GM21786 (cell line): ENCODE data around the gene RNF20.
"Not testable (repeated sequence)": the region's sequence is repeated elsewhere in the genome, so short reads cannot be mapped to it uniquely, and the experiment has no call there.

ENCODE experiments used
- ATAC-seq: cut with Tn5 transposase; IDR thresholded peaks from one replicate; pipeline ENCODE4 v1.9.1; 2021; ENCODE audit not compliant: unreplicated experiment

Gene RNF20

DNA sequence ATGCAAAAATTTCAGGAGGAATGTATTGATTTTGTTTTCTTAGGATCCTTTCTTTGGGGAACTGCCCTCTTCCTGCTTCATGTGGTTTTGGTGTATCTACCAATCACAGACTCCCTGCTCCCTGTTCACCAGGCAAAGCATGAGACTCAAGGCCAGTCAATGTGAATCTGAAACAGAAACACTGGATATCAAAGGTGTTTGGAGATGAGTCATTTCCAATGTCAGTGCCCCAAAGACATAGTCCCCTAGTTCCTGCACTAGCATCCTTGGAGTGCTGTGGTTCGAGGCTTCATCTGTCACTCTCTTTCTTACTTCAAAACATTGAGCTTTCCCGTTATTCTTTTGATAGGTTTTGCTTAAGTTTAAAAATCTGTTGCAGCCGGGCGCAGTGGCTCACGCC, 53.0 kb downstream of the RNF20 start:
- ATAC-seq: peak; percentile 81

DNA sequence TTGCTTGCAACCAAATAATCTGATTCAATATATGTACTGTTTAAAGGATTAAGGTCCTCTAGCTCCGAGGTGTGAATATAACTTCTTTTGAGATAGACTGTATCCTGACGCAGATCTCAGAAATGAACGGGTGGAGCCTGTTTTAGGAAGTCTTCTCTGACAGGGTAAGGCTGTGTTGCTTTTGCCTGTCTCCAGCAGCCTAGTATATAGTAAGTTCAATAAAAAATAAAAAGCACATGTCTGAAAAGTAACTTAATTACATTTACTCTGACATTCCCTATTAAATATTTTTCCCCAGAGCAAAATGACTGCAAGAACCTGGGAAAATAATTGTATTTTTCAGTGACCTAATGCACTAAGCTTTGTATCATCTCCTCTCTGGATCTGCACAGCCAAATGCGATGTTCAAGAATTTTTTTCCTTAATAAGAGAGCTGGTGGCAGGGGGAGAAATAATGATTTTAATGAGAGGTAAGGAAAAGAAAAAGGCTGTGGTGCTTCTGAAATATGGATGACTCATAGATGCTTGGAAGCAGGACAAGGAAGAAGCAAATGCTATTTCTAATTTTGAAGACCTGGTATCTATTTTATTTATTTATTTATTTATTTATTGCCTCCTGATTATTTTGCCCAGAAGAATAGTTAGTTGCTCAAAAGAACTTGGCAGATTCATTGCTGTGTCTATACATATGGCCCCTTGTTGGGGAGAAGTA, 53.8 kb downstream of the RNF20 start:
- no peak for ATAC-seq

DNA sequence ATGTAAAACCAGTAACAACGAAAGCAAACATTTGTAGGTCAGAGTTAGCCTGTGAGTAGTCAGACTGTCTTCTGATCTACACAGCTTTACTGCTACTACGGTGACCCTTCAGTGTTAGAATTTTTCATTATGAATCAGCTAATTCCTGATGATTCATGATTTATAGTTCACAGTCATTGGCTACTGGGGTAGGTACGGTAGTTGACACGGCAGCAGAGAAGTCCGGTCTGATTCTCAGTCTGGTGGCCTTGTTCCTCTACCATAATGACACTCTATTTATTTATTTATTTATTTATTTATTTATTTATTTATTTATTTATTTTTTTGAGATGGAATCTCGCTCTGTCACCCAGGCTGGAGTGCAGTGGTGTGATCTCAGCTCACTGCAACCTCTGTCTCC, 56.4 kb downstream of the RNF20 start:
- not testable (repeated sequence) for ATAC-seq

DNA sequence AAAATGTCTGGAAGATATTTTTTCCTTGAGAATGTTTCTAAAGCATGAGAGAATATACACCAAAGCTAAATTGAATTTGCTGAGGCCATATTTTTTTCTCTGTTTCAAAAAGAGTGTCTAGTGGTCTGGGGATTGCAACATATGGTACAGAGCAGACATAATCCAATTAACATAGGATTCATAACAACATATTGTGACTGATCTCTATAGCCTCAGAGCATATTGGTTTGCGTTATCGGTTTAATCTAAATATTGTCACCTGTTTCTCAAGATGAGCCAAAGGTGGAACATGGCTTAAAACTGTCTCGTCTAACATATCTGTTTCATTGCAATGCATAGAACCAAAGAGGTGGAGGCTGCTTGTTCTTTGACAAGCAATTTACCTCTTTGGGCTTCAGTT, 57.2 kb downstream of the RNF20 start:
- no peak for ATAC-seq

DNA sequence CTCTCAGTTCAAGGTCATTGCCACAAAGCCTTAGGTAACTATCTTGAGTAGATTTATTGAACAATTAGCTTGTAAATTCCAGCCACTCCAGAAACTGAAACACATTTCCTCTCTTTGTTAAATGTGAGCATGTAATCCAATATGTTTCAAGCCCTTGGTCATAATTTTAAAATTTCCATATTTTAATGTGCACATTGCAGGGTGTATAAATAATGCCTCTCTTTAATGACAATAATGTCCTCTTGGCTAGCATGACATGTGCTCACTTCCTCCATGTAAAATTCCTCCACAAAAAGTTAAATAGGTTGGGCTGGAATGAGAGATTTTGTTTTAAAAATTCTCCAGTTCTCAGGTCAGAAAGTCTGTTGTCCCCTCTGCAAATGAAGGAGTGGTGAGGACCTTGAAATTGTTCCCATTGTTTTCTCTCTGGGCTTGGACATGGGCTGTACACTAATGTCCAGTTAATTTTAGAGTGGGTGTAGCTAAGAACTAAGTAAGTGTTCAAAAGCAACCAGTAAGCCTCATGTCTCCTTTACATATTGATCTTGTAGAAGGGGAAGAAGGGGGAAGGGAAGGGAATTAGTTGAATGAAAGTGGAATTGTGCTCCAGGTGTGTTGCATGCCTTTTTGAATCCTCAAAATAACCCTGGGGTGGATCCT, 58.3 kb downstream of the RNF20 start:
- no peak for ATAC-seq

DNA sequence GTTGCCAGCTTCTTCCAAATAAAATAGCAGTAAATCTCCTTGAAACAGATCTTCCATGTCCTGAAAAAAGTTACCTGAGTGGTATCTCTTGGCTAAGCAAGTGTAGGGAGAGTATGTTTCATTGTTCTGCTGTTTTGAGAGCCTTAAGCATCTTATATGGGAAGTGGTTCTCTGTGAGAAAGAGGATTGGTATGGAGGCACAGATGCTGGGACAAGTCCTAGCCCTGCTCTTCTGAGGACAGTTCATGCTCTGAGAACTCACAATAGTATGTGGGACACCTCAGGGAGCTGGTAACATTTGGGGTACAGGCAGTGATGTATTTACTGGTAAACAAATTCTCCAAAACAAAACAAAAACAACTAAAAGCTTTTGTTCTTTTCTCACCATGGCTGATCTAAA, 59.1 kb downstream of the RNF20 start:
- no peak for ATAC-seq

DNA sequence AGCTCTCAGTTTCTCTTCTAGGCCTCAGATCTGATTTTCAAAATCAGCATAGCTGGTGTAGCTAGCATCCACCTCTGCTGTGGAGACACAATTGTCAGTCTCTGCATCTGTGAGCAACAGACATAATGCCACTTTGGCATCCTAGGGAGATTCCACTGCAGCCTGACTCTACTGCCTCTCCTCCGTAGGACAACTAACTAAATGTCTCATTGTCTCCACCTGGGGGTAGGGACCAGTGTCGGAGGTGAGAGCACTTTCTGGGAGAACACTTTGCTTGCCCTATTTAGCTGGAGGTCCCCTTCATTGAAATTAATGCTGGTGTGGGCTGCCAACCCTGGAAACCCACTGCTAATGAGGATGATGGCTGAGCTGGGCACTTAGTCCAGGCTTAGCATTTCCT, 59.7 kb downstream of the RNF20 start:
- no peak for ATAC-seq

DNA sequence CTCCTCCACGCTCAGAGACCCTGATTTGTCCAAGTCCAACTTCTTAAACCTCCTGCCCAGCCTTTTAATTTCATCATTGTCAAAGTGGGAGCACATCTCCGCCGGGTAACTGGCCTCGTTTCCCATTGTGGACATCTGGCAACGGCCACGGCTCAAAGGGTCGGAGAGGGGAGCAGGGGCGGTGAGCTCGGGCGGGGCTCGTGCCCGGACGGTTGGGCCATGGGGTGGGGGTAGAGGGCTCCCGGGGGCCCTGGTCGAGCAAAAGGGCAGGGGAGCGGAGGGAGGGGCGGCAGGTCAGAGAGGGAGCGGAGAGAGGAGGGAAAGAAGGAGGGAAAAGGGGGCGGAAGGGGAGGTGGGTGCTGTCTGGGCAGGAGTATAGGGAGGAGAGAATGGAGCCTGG, 61.1 kb downstream of the RNF20 start, which contains the start of gene PPP3R2:
PPP3R2 (minus strand) TSS at position 174 of the 400 bp plus-strand sequence; CDS start at position 126, 48 bp downstream.
- ATAC-seq: no peak

DNA sequence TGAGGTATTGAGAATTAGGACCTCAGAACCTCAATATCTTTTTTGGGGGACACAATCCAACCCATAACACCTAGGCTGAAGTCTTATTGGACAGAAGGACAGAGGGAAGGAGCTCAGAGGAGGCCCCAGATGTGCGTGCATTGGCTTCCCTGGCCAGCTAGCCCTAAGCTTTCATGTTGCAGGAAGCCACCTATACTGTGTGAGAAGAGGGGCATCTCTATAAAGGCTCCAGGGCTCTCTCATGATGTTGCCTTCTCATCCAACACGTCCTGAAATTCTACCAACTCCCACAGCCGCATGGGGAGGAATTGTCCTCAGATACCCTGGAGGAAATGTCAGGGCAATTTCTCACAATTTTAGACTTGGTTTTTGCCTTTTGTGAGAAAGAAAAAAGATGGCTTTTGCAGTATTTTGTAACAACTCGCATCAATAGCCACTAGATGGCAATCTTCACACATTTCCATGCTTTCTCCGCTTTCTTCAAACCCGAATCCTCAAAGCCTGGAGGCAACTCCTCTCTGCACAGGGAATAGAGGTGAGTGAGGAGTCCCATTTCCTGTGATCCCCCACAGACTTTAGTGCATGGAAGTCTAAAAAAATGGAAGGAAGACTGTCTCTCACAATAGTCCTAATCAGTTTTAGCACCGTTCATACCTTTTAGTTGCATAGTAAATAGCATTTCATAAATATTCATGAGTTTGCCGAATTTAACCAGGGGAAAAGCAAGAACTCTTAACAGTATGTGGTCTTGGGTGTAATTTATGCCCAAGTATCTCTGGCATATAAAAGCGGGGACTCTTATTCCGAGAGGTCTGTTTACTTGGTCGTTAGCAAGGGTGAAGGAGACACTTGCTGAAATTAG, 68.5 kb downstream of the RNF20 start:
- ATAC-seq: no peak

DNA sequence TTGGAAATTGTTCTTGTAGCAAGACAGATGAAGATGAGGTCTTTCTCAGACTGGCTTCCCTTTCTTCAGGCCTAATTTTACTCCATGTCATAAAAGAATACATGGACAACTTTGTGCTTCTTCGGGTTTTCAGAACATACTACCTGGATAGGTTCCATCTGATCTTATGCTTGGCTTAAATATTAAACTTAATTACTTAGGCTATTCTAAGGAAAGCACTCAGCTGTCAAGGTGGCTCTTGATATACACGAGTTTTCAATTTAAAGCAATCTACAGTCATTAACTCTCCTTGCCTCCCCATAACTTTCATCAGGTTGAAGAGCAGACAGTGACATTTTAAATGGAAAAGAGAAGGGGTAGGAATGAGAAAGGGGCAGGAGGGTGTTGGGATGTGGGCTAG, 70.6 kb downstream of the RNF20 start:
- ATAC-seq: no peak

DNA sequence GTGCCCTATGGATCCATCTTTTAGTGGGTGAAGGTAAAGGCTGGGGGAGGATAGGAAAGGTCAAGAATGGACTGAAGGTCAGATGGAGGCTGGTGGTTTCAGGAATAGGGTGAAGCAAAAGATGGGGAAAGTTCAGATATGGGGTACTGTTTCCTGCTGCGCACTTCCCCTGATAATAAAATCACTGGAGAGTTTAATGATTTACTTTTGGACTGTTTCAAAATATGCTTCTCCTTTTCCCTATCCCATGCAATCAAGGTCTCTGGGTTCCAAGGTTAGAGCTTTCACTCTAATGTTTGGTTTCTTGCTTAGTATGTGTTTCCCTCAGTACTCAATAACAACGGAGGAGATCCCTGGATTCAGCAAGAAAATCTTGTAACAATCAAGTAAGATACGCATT, 71.9 kb downstream of the RNF20 start:
- no peak for ATAC-seq
